ENCODE results near the gene CELF4.

Gene CELF4

DNA sequence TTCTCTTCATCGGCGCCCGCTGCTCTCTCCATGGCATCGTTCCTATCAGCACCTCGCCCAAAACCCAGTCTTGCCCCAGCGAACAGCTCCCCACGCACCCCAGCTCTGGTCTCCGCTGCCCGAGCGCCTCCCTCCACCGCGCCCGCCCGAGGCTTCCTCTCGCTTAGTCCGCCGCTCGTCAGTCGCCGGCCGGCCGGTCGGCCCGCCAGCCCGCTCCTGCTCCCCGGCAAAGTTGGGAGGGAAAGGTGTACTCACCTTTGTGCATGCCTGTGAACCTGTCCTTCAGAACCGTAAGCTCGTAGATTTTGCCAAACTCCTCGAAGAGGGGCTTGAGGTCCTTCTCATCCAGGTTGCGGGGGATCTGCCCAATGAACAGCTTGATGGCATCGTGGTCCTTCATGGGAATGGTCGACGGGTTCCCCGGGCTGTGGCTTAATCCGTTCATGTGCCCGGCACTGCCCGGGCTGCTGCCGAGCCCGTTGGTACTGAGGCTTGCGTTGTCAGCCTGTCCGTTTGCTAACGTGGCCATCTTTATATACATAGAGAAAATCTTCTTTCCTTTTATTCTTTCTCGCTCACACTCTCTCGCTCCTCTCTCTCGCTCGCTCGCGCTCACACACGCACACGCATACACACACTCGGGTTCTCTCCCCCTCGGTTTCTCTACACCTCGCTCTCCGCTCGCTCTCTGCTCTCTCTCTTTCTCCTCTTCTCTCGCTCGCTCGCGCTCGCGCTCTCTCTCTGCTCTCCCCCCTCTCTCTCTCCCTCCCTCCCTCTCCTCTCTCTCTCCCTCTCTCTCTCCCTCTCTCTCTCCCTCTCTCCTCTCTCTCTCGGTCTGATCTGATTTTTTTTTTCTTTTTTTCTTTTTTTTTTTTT lies at the start of gene CELF4:
Gene CELF4 (minus strand): TSS at position 698 of the 876 bp plus-strand sequence.
- DNase-seq, result peak in 1 of 2 experiments; percentile 52

DNA sequence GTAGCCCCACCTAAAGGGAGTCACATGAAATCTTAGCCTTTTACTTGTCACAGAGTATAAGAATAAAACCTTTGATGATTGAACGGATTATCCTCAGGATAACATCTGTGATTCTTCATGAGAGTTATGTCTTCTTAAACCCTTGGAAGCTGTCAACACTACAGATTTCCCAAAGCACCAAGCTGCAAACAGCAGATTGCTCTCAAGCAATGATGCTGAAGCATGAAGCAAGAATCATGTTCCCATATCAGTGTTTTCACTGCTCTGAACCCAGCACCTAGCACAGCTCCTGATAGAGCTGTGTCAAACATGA lies 47.6 kb upstream of the CELF4 start:
- no peak for DNase-seq

DNA sequence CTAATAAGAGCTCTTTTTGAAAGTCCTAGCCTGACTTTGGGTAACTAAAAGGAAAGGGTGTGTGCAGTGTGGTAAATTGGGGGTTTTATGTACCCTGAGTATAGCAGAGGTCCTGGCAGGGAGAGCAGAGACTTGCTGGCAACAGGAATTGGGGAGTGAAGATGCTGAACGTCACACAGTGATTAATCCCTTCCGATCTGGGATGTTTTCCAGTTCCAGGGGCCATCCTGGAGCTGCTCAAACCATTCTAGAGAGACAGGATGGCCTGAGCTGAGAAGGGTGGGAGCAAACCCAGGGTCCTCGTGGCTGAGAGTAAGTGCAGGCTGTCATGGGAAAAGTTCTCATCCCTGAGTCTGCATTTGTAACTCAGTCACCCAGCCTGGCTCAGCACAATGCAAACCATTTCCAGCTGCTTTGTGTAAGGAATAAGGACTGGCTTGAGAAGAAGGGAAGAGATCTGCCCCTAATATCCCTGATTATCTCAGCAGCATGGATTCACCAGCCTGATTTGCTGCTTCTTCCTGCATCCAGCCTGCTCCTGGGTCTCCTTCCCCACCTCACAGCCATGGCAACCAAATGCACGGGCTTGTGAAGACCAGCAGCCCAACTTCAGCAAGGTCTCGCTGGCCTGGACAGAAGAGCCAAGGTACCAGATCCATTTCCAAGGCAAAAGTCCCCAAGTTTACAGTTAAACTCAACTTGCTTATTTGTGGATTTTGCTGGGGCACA lies 47.1 kb upstream of the CELF4 start:
- DNase-seq, result no peak

DNA sequence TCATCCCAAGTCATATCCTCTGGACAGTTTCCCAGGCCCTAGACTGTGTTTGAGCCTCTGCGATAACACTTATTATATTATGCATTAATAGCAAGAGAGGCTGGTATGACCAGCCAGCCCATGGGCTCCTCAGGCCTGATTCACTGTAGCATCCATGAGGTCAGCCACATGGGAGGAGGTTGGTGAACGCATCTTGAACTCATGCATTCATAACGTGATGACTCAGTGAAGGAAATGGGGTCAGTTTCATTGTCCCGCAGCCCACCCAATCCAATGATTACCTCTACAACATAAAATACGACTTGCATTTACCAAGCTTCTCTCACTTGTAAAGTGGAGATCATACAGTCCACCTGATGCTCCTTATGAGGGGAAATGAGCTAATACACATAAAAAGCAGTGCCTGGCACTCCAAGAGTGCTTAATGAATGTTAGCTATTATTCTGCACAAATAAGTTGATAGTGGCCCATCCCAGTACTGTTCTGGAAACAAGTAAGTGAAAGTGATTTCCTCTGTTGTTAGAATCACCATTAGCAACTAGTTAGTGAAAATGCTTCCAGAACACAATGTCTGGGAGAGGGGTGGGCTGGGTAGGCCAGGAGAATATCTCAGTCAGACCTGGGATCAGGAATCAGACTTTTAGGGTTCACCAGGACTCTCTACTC lies 46.1 kb upstream of the CELF4 start:
- no peak for DNase-seq

DNA sequence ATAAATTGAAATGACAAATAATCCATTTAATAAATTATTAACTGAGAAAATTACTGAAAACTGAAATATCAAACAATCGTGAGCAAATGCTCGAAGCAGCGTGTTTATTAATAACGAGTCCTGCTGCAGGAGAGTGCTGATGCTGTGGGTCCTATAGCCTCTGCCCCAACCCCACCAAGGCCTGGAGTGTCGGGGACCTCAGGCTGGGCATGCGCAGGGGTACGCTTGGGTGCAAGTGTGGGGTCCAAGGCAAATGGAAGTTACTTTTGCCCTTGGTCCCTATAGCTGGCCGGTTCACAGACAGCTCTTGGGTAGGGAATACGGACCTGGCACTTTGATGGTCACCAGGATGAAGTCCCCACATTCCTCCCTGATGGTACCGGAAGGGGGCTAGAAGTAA lies 43.3 kb upstream of the CELF4 start:
- no peak for DNase-seq

DNA sequence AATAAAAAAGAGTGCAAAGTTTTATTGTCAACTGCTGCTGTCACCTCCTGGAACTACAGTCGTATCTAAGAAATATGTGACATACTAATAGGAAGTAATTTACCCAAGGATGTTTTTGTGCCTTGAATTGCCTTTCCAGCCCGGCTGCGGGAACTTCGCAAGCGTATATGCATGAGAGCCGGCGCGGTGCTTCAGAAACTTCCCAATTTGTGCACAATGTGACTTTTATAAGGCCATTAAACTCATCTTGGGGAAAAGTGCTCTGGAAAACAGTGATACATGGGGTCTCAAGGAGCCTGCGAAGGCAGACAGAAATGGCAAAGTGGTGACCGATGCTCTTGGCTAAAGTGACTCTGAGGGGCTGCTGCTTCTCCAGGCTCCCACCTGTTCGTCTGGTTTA lies 41.7 kb upstream of the CELF4 start:
- DNase-seq, result no peak

DNA sequence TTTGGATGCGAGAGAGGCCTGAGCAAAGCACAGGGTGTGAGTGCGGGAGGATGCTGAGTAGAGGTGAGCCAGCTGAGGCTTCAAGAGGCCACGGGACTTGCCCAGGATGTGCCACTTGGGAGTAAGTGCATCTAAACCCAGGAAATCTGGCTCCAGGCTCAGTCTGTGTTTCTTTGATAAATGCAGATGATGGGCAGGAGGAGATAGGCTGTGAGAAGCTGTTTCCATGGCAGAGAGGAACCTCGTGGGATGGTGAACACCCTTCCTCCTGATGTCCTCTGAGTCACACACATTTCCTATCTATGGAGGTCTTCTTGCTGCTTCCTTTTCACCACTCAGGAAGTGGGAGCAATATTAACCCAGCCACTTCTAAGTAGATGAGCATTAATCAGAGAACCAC lies 38.4 kb upstream of the CELF4 start:
- DNase-seq, result no peak

DNA sequence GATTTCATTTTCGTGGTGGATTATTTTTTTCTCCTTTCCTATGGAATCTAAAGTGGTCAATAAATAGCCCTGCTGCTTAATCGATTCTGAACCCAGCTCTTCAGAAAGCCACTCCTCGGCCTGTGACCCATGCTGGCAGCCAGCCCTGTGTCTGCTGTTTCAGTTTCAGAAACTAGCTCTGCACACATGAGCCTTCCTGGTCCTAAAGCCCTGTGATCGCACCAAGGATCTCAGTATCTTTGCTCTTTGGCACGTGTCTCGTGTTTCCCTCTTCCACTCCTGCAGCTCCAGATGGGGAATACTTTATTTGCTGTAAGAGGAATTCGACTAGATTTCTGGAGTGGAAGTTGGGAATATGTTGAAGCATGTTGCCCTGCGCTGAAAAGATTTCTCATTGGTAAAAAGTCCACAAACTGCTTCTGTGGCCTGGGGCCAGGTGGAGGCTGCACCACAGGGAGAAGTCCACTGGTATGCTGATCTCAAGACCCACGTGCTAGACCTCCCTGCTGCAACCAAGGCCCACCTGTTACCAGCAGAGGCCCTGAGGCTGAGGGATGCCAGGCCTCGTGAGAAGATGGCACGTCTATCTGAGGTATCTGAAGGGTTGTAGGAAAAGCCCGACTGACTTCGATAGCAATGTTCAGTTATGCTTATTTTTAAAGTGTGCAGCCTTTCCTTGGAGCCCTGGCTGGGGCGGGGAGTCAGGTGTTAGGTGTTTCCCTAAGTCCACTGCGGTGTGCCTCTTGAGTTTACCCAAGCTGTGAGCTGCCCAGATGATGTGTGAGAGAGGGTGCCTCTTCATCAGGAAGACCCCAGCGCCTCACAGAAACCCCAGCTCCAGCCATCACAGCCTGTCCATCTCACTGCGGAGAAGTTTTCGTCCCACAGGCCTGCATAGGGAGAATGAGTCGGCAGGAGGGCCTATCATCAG lies 33.6 kb upstream of the CELF4 start:
- DNase-seq, result no peak

DNA sequence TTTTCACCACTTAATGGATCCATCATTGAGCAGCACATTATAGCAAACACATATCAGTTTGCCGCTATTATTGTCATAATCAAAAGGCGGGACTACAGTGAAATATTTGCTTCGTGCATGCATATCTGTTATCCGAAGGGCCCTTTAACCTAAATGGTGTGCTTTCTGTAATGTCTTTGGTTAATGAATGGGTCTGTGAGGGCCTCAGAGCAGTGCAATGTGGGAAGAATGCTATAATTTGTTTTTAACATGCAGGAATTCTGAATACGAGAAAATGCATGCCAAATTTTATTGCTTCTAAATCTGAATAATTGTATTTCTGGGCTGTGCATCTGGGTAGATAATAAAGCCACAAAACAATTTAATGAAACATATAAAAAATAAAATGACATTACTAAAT lies 32.8 kb upstream of the CELF4 start:
- DNase-seq, result no peak

DNA sequence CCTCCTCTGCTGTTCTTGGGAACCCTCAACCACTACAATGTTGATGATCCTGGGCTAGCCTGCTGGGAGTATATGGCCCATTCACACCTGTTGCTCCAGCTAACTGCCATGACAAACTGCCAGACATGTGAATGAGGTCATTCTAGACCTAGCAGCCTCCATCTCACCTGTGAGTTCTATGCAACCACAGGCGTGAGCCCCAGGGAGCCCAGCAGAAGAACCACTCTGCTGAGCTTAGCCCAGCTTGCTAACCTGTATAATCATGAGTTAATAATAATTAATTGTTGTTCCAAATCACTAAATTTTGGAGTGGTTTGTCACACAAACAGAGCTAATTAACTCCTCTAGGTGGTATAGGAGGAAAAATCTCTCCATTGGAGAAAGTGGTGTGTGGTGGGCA lies 24.7 kb upstream of the CELF4 start:
- DNase-seq, result no peak

DNA sequence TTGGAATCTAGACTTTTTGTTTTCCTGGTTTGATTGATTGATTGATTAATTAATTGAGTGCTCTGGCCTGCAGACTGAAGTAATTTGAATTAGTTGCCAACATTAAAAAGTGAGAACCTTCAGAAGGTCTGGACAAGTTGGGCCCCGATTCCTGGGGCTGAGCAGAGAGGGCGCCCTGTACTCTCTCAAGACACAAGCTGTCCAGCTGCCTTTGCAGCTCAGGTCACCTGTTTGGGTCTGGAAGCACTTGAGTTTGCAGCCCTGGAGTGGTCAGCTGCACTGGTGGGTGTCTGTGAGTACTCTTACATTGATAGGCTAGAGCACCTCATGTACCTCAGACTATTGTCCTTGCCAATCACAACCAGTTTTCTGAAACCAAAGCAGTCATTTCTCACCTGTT lies 22.7 kb upstream of the CELF4 start:
- DNase-seq, result no peak

DNA sequence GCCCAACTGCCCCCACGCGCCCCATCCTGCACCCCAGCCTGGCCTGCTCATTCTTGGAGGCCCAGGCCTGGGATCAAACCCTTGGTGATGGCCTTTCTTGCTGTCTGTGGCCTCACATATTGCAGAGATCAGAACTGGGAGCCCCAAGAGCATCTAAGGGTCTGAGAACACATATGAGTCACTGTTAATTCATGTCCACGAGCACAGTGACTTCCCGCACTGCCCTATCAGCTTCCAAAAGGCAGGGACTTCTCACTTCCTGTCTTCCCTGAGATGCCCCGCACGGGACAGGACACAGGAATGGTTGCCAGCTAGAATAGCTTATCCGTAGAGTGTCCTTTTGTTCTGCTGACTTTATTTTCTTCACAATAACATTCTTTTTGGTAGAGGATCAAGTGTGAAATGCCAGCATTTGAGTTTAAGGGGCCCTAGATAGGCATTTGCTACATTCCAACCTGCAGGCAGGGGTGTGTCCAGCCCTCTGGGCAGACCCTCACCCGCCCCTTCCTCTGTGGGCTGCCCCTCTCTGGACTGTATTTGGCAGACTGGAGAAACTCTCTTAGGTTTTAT lies 21.1 kb upstream of the CELF4 start:
- no peak for DNase-seq

DNA sequence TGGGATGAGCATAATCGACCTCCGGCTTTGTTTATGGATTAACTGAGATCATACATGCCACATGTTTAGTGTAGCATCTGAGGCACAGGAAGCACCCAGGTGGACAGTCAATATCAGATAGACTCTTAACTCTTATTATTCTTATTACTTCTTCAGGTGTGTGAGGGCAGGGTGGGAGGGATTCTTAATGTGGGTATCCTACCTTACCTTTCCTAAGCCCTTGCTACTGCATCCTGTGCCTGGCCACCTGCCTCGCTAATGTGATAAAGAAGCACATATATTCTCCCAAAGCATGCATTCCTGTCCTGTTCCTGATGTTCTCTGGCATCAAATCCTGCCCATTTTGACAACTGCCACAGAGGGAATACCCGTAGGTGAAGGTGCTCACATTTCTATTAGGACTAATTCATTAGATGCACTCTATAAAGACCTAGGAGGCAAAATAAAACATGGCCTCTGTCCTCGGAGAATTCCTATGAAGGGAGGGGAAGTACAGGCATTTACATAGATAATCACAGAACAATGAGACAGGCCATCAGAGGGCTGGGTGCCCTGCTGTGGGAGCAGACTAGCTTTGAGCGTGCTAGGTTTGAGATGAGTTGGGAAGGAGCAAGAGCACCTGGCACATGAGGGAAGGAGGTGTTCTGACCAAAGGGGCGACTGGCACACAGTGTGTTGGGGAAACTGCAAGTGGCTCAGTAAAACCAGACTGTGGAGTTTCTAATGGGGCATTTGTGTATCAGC lies 19.5 kb upstream of the CELF4 start:
- DNase-seq, result no peak

DNA sequence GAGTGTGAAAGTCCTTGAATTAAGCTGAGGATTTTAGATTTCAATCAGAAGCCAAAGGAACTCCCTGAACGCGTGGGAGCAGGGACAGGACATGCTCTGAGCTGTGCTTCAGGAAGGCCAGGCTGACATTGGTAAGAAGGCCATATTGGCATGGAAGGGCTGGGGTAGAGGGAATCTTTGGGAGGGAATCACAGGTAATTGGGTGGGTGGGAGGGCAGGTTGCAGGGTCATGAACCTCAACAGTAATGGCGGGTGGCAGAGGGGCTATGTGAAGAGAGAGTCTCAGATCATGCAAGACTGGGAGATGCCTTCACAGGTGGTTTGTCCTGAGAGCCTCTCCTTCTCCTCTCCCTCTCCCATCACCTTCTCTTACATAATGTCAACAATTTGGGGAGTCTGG lies 18.6 kb upstream of the CELF4 start:
- DNase-seq, result no peak

DNA sequence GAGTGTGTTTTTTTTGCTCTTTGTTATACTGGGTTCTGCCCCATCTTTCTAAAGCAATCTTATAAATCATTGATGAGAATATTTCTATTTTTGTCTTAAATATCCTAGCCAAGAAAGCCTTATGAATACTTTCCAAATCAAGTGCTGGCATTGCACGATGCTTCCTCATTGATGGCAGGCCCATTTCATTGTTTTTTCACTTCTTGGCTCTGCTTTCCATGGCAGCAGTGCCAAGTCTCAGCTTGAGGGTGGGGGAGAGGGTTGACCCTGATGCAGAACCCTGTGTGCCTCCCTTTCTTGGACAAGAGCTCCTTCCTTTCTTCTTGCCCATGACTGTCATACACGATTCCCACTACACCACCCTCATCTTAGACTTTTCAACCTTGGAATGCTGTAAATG lies 16.7 kb upstream of the CELF4 start:
- no peak for DNase-seq

DNA sequence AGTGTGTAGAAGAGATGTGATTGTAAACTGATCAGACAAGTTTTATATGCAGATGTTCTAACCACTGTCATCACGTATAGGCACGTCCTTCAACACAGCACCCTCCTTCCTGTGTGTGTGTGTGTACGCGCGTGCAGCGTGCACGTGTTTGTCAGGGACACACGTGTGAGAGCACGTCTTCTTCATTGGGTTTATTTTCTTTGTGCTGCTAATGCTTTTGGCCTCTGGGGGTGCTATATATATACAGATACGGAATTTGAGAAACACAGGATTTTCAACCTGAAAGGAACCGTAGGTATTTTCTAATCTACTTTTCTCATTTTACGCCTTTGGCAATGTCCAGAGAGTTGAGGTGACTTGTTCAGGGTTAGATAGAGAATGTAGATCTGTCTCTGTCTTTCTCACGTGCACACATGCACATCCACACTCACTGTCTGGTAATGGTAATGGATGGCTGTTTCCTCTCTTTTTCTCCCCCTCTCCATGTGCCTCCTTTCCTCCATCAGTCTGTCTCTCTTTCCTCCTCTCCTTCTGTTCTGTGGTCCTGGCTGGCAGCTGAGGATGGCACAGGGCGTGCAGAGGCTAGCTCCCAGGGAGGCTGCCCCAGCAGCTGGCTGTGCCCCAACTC lies 13.4 kb upstream of the CELF4 start:
- peak in 1 of 2 experiments; percentile 3 for DNase-seq

DNA sequence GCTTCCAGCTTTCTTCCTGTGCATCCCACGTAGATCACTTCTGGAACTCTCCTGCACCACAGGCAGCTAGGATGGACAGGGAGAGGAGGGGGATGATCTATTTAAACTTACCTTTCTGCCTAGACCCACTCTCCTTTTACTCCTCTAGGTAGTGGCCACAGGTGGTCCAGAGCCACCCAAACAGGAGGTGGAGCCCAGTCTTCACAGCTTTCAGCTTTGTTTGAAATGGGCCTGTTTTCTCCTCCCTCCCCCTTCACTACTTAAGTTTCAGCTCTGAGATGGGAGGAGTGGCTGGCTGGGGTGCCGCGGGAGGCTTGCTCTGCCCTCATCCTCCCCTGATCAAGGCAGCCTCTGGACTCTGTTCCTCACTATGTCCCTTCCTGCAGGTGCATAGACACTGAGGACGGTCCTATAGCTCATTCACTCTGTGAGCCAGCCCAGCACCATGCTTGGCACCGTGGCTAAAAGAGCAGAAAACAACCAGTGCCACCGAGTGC lies 12.6 kb upstream of the CELF4 start:
- DNase-seq, result no peak

DNA sequence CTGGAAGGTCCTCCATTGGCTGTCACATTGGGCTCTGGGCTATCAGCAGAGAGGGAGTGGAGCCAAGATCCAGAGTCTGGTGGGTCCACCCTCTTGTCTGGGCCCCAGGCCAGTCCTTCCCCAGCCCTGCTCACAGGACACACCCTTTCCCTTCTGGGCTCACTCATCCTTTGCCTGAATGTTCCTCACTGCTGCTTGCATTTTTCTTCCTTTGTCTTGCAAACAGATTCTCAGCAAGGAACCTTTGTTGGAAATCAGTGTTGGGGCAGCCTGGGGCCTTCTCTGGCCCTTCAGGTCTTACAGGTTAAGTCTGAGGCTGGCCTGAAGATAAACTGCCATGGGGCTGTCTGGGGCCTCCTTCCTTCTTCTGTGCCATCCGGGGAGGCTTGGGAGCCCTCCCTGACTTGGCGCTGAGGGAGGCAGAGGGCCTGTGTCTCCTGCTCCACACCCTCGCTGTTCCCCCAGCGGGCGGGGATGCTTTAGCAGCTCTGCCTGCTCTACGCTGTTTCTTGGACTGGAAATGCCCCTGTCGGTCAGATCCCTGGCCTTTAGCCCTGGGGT lies 11.5 kb upstream of the CELF4 start:
- no peak for DNase-seq

DNA sequence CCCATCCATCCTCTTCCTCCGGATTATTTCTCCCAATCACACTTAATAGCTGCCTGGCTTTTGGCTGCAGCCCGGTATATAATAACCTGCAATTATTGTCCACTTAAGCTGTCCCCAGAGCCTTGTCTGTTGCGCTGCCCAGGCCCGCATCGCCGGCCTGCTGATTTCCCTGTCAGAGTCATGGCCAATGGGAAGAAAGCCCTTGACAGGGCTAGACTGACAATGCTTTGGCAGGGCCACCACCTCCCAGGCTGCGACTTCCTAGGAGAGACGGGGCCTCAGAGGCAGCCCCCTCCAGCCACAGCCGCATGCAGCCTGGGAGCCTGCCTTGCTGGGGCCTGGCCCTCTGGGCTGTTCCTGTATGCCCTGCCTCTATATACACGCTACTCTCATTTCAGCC lies 10.0 kb upstream of the CELF4 start:
- DNase-seq, result no peak

DNA sequence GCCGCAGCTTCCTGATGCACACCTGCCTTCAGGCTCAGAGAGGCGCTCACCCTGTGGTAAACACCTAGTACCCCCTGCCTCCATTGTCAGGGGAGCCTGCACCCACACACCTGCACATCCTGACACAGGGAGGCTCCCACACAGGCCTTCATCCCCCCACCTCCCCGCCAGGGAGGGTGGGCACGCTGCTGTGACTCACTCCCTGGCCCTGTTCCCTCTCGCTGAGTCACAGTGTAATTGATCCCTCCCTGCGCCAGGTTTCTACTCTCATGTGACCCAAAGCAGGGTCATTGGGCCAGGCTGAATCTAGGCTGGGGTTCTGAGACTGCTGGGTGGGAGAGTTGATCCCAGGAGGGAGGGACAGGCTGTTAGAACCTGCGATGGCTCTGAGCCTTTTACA lies 8.5 kb upstream of the CELF4 start:
- DNase-seq, result no peak

DNA sequence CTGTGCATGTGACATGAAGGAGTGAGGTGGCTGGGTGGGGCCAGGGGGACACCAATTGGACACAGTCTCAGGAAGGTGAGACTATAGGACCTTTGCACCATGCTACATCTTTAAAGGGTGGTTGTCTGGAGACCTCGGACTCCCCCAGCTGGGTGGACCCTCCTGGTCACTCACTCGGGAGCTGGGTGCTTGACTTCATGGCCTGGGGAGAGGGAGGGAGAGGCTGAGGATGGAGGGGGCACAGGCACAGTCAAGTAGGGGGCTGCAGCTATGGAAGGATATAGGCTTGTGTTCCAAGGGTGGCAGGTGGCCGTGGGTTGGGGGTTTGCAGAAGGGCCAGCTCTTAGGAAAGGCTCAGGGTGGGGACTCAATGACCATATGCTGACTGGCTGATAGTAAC lies 7.1 kb upstream of the CELF4 start:
- no peak for DNase-seq
